Loucy (cell line): ENCODE data around the gene HCN1.
"Not testable (repeated sequence)": the region's sequence is repeated elsewhere in the genome, so short reads cannot be mapped to it uniquely, and the experiment has no call there.

Experiments
- H2AFZ ChIP-seq: fragments of 200-600 bp; sonication (generic); 2 replicates; pipeline ENCODE4 v1.6.0; 2016; ENCODE audit warnings: antibody characterized with exemption, mild to moderate bottlenecking, low read length, moderate library complexity
- H3F3A ChIP-seq: fragments of 200-600 bp; 2 replicates; pipeline ENCODE4 v1.6.0; 2016; ENCODE audit warnings: antibody characterized with exemption, low read depth, mild to moderate bottlenecking
- H3K27me3 ChIP-seq: fragments of 200-600 bp; sonication (generic); 2 replicates; pipeline ENCODE4 v1.6.1; 2014; ENCODE audit warnings: low read length, mild to moderate bottlenecking; ENCODE audit not compliant: insufficient read depth, poor library complexity, severe bottlenecking
- H3K36me3 ChIP-seq: fragments of 200-600 bp; sonication (generic); 2 replicates; pipeline ENCODE4 v1.6.1; 2016; ENCODE audit warnings: low read length; ENCODE audit not compliant: insufficient read depth
- H3K4me1 ChIP-seq: fragments of 200-600 bp; sonication (generic); 2 replicates; pipeline ENCODE4 v1.5.1; 2014; ENCODE audit warnings: low read length, mild to moderate bottlenecking; ENCODE audit not compliant: insufficient read depth, poor library complexity, severe bottlenecking
- H3K4me2 ChIP-seq: fragments of 200-600 bp; sonication (generic); 2 replicates; pipeline ENCODE4 v1.6.0; 2014; ENCODE audit warnings: antibody characterized with exemption, low read length, low read depth, mild to moderate bottlenecking; ENCODE audit not compliant: poor library complexity, severe bottlenecking
- H3K4me3 ChIP-seq: fragments of 200-600 bp; sonication (generic); 2 replicates; pipeline ENCODE4 v1.5.1; 2014; ENCODE audit warnings: low read length, mild to moderate bottlenecking, mixed read lengths; ENCODE audit not compliant: poor library complexity, severe bottlenecking
- H3K79me2 ChIP-seq: fragments of 200-600 bp; sonication (generic); 2 replicates; pipeline ENCODE4 v1.6.1; 2014; ENCODE audit warnings: low read length; ENCODE audit not compliant: insufficient read depth
- H3K9ac ChIP-seq: fragments of 200-600 bp; sonication (generic); 2 replicates; pipeline ENCODE4 v1.6.0; 2014; ENCODE audit warnings: mild to moderate bottlenecking, low read depth, low read length, moderate library complexity; ENCODE audit not compliant: poor library complexity, severe bottlenecking
- H3K9me2 ChIP-seq: fragments of 200-600 bp; sonication (generic); replicated peaks from 2 replicates; pipeline ENCODE4 v1.6.1; 2016; ENCODE audit warnings: low read depth, low read length, mixed read lengths
- H3K9me3 ChIP-seq: fragments of 200-600 bp; sonication (generic); 2 replicates; pipeline ENCODE4 v1.6.1; 2014; ENCODE audit warnings: mild to moderate bottlenecking, antibody characterized with exemption, low read length, low read depth; ENCODE audit not compliant: insufficient read depth
- H4K20me1 ChIP-seq: fragments of 200-600 bp; sonication (generic); 2 replicates; pipeline ENCODE4 v1.6.0; 2014; ENCODE audit warnings: antibody characterized with exemption, low read length, mild to moderate bottlenecking; ENCODE audit not compliant: insufficient read depth, poor library complexity, severe bottlenecking
- CTCF ChIP-seq: fragments of 200-600 bp; sonication (generic); conservative IDR thresholded peaks from 2 replicates; pipeline ENCODE4 v1.5.1; 2014; ENCODE audit warnings: mild to moderate bottlenecking, antibody characterized with exemption, low read length
- EZH2phosphoT487 ChIP-seq: fragments of 200-600 bp; IDR thresholded peaks from 2 replicates; pipeline ENCODE4 v1.6.1; 2018; ENCODE audit warnings: antibody characterized with exemption, mild to moderate bottlenecking, moderate library complexity, borderline replicate concordance

The HCN1 gene

GRCh38 chr5:45334939-45335338, 361.2 kb downstream of the HCN1 start:
- no peak overlapping the region for H3K4me3 ChIP-seq
- H3K4me2 ChIP-seq: no peak overlapping the region
- no peaks in the 10 kb centered on the region for H3K9me3 ChIP-seq
- no peak overlapping the region for H3K9ac ChIP-seq
- no peak for TF ChIP-seq EZH2phosphoT487
- no peak for TF ChIP-seq CTCF
- no peaks in the 10 kb centered on the region for H3K79me2 ChIP-seq
- H3K36me3 ChIP-seq: no peaks in the 10 kb centered on the region
- H3K27me3 ChIP-seq: no peaks in the 10 kb centered on the region
- H2AFZ ChIP-seq: no peak overlapping the region
- H4K20me1 ChIP-seq: no peaks in the 10 kb centered on the region
- H3K4me1 ChIP-seq: no peaks in the 10 kb centered on the region
- H3F3A ChIP-seq: no peaks in the 10 kb centered on the region
- no peaks in the 10 kb centered on the region for H3K9me2 ChIP-seq

- not testable (repeated sequence) for H3K9me2 ChIP-seq, H3K4me1 ChIP-seq, H4K20me1 ChIP-seq, H3K79me2 ChIP-seq, H3K36me3 ChIP-seq, H3K27me3 ChIP-seq, H3K9ac ChIP-seq, H3K9me3 ChIP-seq, H2AFZ ChIP-seq, H3K4me2 ChIP-seq, H3F3A ChIP-seq, H3K4me3 ChIP-seq
Observed at GRCh38 chr5:45312627-45313026, 383.6 kb downstream of the HCN1 start.

GRCh38 chr5:45295231-45295630, 400.9 kb downstream of the HCN1 start:
- Histone ChIP-seq H3K9me2 (no peaks in the 10 kb centered on the region), H3K9ac (no peak overlapping the region), H3K79me2 (no peaks in the 10 kb centered on the region), H2AFZ (no peak overlapping the region), H3K4me3 (no peak overlapping the region), H3K4me2 (no peak overlapping the region), H3F3A (no peaks in the 10 kb centered on the region), H3K4me1 (no peaks in the 10 kb centered on the region), H4K20me1 (no peaks in the 10 kb centered on the region), H3K36me3 (no peaks in the 10 kb centered on the region), H3K9me3 (no peaks in the 10 kb centered on the region), H3K27me3 (no peaks in the 10 kb centered on the region)
- TF ChIP-seq EZH2phosphoT487: no peak
- no peak for TF ChIP-seq CTCF

- no peaks in the 10 kb centered on the region for H3K36me3 ChIP-seq
- no peaks in the 10 kb centered on the region for H4K20me1 ChIP-seq
- H3K4me3 ChIP-seq: no peak overlapping the region
- no peak overlapping the region for H3K9ac ChIP-seq
- H3F3A ChIP-seq: no peaks in the 10 kb centered on the region
- H3K4me1 ChIP-seq: no peaks in the 10 kb centered on the region
- TF ChIP-seq CTCF (no peak), EZH2phosphoT487 (no peak)
- no peaks in the 10 kb centered on the region for H3K27me3 ChIP-seq
- H3K9me3 ChIP-seq: no peaks in the 10 kb centered on the region
- H3K4me2 ChIP-seq: no peak overlapping the region
- no peak overlapping the region for H2AFZ ChIP-seq
- no peaks in the 10 kb centered on the region for H3K9me2 ChIP-seq
- H3K79me2 ChIP-seq: no peaks in the 10 kb centered on the region
Observed at GRCh38 chr5:45288746-45289145, 407.4 kb downstream of the HCN1 start.
